Thyroid gland (tissue), 4 donors: ENCODE data around the gene FRAS1. TPM values are rescaled to one million over a fixed set of nuclear protein-coding genes. Genes with fewer than 3 reads are reported as not detected.

ENCODE experiments used
- DNase-seq, 2 donors: peaks; one replicate each; pipeline ENCODE4 v3.0.0-alpha.2; 2019
- H3K27ac ChIP-seq, 3 donors: fragments of 200-600 bp; sonication (generic); 1 replicate in 2 of 3; 2 replicates in 1 of 3; pipeline ENCODE4 v1.5.1; 2016 to 2019; ENCODE audit warnings: mild to moderate bottlenecking in 1 of 3, moderate library complexity in 1 of 3
- H3K27me3 ChIP-seq: fragments of 200-600 bp; sonication (generic); one replicate; pipeline ENCODE4 v1.5.1; 2019
- H3K36me3 ChIP-seq, 2 donors: fragments of 200-600 bp; sonication (generic); one replicate each; pipeline ENCODE4 v1.5.1; 2016 to 2019
- H3K4me1 ChIP-seq, 2 donors: fragments of 200-600 bp; sonication (generic); one replicate each; pipeline ENCODE4 v1.5.1; 2017 to 2019
- H3K4me3 ChIP-seq, 3 donors: fragments of 200-600 bp; sonication (generic); replicated peaks in 1 of 3; 1 replicate in 2 of 3; 2 replicates in 1 of 3; pipeline ENCODE4 v1.5.1; 2016; ENCODE audit warnings: mild to moderate bottlenecking in 1 of 3
- H3K9me3 ChIP-seq: fragments of 200-600 bp; sonication (generic); one replicate; pipeline ENCODE4 v1.5.1; 2017
- CTCF ChIP-seq, 6 experiments: fragments of 200-600 bp in 3 of 6; fragments of 450-650 bp in 3 of 6; sonication (generic) in 3 of 6; IDR thresholded peaks; one replicate each; pipeline ENCODE4 v1.5.1; 2016 to 2019; ENCODE audit warnings: antibody characterized with exemption in 6 of 6, mild to moderate bottlenecking in 2 of 6, inconsistent platforms in 1 of 6, moderate library complexity in 1 of 6
- POLR2A ChIP-seq, 2 donors: fragments of 450-650 bp; IDR thresholded peaks; one replicate each; pipeline ENCODE4 v1.6.1; 2017; ENCODE audit warnings: antibody characterized with exemption in 2 of 2, mild to moderate bottlenecking in 2 of 2, moderate library complexity in 1 of 2
- WGBS, 2 donors: methylation state at CpG; one replicate each; pipeline ENCODE4 v1.1.5; 2017; 5-methylcytosine and 5-hydroxymethylcytosine counted together
- intact Hi-C: fragments of 100-400 bp; cut with DNase I; formaldehyde crosslinking; loops from one replicate; pipeline ENCODE4 v1.15.1; 2023
- total RNA-seq, 4 donors: library from RNA; depleted of rRNA; stranded (reverse); fragments of >200 nt; gene quantifications; one replicate each; pipeline ENCODE4 v1.2.3, GENCODE V29; 2016

Gene FRAS1
- total RNA-seq, 4 donors from 2014 or later, result 25.4 to 42.3 (median 31.7) TPM

GRCh38 chr4:78558410-78558809 lies 501.3 kb downstream of the FRAS1 start:
- intact Hi-C loops, result no loop called here
- 97 to 98% methylated on average over 1 of the region's 1 CpG for WGBS, 2 donors
- H3K4me1 ChIP-seq, result peaks cover 34 to 40% of the 10 kb centered on the region in 2 donors

GRCh38 chr4:78560296-78560963 lies 503.3 kb downstream of the FRAS1 start:
- no peak for DNase-seq
- TF ChIP-seq POLR2A (IDR thresholded peaks at IDR 0.05) (no peak), CTCF (IDR thresholded peaks at IDR 0.05) (no peak)
- H3K4me1 ChIP-seq, result peaks cover 33 to 53% of the 10 kb centered on the region in 2 donors
- peak overlapping the region; percentile 77 to 88 (median 79) for H3K27ac ChIP-seq
- H3K36me3 ChIP-seq, result no peaks in the 10 kb centered on the region
- H3K9me3 ChIP-seq, result no peaks in the 10 kb centered on the region
- intact Hi-C loops, result no loop called here
- no peaks in the 10 kb centered on the region for H3K27me3 ChIP-seq
- no peak overlapping the region for H3K4me3 ChIP-seq
- WGBS, 2 donors, result 96 to 97% methylated on average over 2 of the region's 2 CpGs

More at GRCh38 chr4:78558410-78558809, 501.3 kb downstream of the FRAS1 start:
- Histone ChIP-seq H3K36me3 (no peaks in the 10 kb centered on the region), H3K4me3 (no peak overlapping the region), H3K27ac (peak overlapping the region in 2 of 3 donors; percentile 77 to 88), H3K9me3 (no peaks in the 10 kb centered on the region), H3K27me3 (no peaks in the 10 kb centered on the region)
- TF ChIP-seq POLR2A (IDR thresholded peaks at IDR 0.05) (no peak), CTCF (IDR thresholded peaks at IDR 0.05) (no peak)
- DNase-seq, result no peak

GRCh38 chr4:78561677-78562076 lies 504.6 kb downstream of the FRAS1 start:
- TF ChIP-seq POLR2A (IDR thresholded peaks at IDR 0.05) (peak in 1 of 2 donors; percentile 89), CTCF (IDR thresholded peaks at IDR 0.05) (no peak)
- H3K36me3 ChIP-seq, result no peaks in the 10 kb centered on the region
- no peak overlapping the region for H3K4me3 ChIP-seq
- H3K4me1 ChIP-seq, result peaks cover 41 to 60% of the 10 kb centered on the region in 2 donors
- H3K27me3 ChIP-seq, result no peaks in the 10 kb centered on the region
- DNase-seq, result peak in 1 of 2 donors; percentile 16
- no peaks in the 10 kb centered on the region for H3K9me3 ChIP-seq
- intact Hi-C loops, result no loop called here
- H3K27ac ChIP-seq, result peak overlapping the region; percentile 79 to 97 (median 88)

GRCh38 chr4:78562687-78563086 lies 505.6 kb downstream of the FRAS1 start:
- H3K9me3 ChIP-seq, result no peaks in the 10 kb centered on the region
- no peak overlapping the region for H3K4me3 ChIP-seq
- WGBS, 2 donors, result 69 to 73% methylated on average over 4 of the region's 4 CpGs
- H3K36me3 ChIP-seq, result no peaks in the 10 kb centered on the region
- intact Hi-C loops, result no loop called here
- H3K27me3 ChIP-seq, result no peaks in the 10 kb centered on the region
- peaks cover 41 to 57% of the 10 kb centered on the region in 2 donors for H3K4me1 ChIP-seq
- no peak for DNase-seq
- peak overlapping the region; percentile 65 to 97 (median 72) for H3K27ac ChIP-seq
- TF ChIP-seq CTCF (IDR thresholded peaks at IDR 0.05) (no peak), POLR2A (IDR thresholded peaks at IDR 0.05) (no peak)

- WGBS, 2 donors, result 72 to 79% methylated on average over 2 of the region's 2 CpGs
- Histone ChIP-seq H3K4me3 (no peak overlapping the region), H3K9me3 (no peaks in the 10 kb centered on the region), H3K27me3 (no peaks in the 10 kb centered on the region), H3K36me3 (no peaks in the 10 kb centered on the region), H3K4me1 (peaks cover 34 to 60% of the 10 kb centered on the region in 2 donors), H3K27ac (peak overlapping the region in 2 of 3 donors; percentile 72 to 97)
- DNase-seq, result no peak
- TF ChIP-seq CTCF (IDR thresholded peaks at IDR 0.05) (no peak), POLR2A (IDR thresholded peaks at IDR 0.05) (no peak)
- intact Hi-C loops, result no loop called here
These were observed 508.8 kb downstream of the FRAS1 start for GRCh38 chr4:78565971-78566372.
